GM18907 (cell line): Measurements from ENCODE around the gene CXCR4.
A peak's percentile ranks its signal among the peaks of the same experiment; 100 is the strongest.
"Not testable (repeated sequence)": the region's sequence is repeated elsewhere in the genome, so short reads cannot be mapped to it uniquely, and the experiment has no call there.

Experiments used
- ATAC-seq: cut with Tn5 transposase; IDR thresholded peaks from one replicate; pipeline ENCODE4 v1.9.1; 2021; ENCODE audit warnings: mild to moderate bottlenecking, moderate library complexity; ENCODE audit not compliant: unreplicated experiment

CXCR4 gene

DNA sequence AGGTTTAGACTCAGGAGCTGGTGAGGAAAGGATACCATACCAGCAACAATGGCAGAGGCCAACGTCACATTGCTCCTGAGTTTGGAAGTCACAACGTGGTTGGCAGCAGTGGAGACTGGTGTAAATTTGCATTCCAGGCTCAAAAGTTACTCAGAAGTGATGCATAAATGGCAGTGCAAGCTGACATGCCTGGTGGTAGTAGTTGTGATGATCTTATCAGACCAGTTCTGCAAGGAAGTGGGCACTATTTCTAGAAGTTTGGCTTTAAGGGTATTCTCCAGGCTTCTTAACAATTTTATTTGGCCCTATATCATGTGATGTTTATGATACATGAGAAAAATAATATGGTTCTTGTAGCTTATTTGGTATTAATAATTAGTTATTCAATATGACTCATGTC lies 37.8 kb downstream of the CXCR4 start:
- ATAC-seq: no peak

DNA sequence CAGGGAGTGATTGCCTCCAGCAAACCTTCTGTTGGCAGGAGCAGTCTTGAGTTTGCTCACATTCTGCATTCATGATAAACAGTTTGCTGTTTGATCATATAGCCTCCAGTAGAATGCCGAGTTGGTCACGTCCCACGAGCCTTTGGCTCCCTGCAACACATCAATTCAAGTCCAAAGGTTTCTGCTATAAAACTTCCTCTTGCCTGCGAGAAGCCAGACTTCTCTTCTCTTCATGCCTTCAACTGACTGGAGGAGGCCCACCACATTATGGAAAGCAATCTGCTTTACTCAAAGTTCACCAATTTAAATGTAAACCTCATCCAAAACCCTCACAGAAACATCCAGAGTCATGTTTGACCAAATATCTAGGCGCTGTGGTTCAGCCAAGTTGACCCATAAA lies 40.8 kb downstream of the CXCR4 start:
- ATAC-seq: no peak

DNA sequence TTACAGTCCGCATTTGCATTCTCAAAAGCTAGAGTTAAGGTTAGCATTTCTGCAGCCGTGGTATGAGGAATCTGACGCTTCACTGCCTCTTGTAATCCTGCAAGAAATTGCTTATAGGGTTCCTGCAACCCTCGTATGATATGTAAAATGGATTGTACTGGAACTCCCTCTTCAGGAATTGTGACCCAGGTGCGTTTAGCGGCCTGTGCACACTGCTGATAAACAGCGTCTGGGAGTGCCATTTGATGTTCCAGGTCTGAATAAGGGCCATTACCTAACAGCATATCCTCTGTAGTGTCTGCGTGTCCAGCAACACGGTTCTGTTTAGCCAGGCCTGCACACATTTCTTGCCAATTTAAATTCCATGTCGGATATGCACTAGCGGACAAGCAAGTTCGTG lies 42.5 kb downstream of the CXCR4 start:
- no peak for ATAC-seq

GRCh38 chr2:136072621-136073020 lies 45.3 kb downstream of the CXCR4 start:
- ATAC-seq: no peak

DNA sequence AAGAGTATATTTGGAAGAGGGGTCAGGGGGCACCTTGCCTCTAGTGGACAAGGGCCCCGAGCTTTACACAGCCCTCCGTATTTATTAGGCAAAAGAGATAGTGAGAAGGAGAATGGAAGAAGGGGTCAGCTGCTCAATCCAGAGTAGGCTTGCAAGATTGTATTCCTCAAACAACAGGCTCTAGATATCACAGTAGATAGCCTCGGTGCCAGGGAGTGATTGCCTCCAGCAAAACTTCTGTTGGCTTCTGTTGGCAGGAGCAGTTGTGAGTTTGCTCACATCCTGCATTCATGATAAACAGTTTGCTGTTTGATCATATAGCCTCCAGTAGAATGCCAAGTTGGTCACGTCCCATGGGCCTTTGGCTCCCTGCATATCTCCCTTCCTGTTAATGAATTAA lies 46.1 kb downstream of the CXCR4 start:
- ATAC-seq: not testable (repeated sequence)

- ATAC-seq: no peak
Observed at GRCh38 chr2:136070913-136071312, 47.0 kb downstream of the CXCR4 start.

DNA sequence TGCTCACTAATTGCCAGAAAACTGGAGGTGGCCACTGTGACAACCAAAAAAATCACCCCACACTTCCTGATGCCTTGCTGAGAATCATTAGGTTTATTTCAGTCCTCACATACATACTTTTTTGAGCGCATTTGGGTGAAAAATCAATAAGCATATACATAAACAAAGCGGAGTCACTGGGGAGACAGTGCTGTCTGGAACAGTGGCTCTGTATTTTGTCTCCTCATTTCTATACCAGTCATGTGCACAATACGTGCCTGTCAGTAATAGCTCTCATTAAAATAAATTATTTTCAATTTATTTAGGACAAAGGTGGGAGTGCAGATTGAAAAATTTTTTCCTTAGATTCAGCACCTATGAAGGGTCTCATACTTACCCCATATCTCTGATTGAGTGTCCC lies 48.2 kb downstream of the CXCR4 start:
- ATAC-seq: no peak

- ATAC-seq: no peak
Observed at GRCh38 chr2:136068581-136069227, 49.2 kb downstream of the CXCR4 start.

DNA sequence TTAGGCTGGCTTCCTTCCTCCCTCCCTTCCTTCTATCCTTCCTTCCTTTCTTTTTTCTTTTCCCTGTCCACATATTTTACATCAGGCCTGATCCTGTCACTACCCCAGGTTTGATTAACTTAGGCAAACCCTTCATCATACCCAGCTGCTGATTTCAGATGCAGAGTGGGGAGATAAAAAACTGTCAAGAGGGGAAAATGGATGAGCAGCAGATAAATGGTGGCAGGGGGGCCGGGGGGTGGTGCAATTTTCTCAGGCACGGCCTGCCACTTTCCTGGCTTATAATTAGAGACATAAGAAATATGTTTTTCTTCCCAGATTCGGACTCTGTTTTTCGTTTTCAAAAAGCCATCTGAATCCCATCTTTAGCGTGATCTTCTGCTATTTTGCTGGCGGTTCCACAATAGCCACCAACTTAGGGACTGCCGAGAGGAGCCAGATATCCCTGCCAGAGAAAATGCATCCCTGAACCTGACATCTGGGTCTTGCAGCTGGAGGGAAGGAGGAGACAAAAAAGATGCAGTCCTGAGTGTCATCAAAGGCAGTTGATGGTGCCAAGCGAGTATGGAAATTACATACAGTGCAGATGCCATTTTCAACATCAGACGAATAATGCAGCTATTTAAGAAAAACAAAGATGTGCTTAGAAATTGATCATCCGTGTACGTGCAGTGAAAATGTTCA lies 49.9 kb downstream of the CXCR4 start:
- ATAC-seq: no peak

GRCh38 chr2:136067459-136067858 lies 50.5 kb downstream of the CXCR4 start:
- no peak for ATAC-seq

- ATAC-seq: peak; percentile 93
Observed at GRCh38 chr2:136065907-136066306, 52.0 kb downstream of the CXCR4 start.

GRCh38 chr2:136065384-136065783 lies 52.6 kb downstream of the CXCR4 start:
- ATAC-seq: peak; percentile 40
